NCI-H82 (cell line): ENCODE data around the gene KTN1.

ENCODE experiments used
- DNase-seq: peaks from one replicate; lab custom pipeline; 2025; lab: John Stamatoyannopoulos, UW

The KTN1 gene

GRCh38 chr14:55717621-55718020, 137.6 kb downstream of the KTN1 start:
- no peak for DNase-seq

GRCh38 chr14:55718551-55718950, 138.5 kb downstream of the KTN1 start:
- DNase-seq, result no peak

GRCh38 chr14:55720796-55721195, 140.8 kb downstream of the KTN1 start:
- no peak for DNase-seq

- peak; percentile 3 for DNase-seq
These were observed 141.3 kb downstream of the KTN1 start for GRCh38 chr14:55721353-55721752.

- DNase-seq, result peak; percentile 56
These were observed 142.0 kb downstream of the KTN1 start for GRCh38 chr14:55722054-55722453.

- no peak for DNase-seq
These were observed 144.7 kb downstream of the KTN1 start for GRCh38 chr14:55724736-55725135.

- peak; percentile 95 for DNase-seq
These were observed 150.7 kb downstream of the KTN1 start for GRCh38 chr14:55730592-55731310.

- DNase-seq, result no peak
These were observed 151.4 kb downstream of the KTN1 start for GRCh38 chr14:55731311-55731872.

- DNase-seq, result peak; percentile 58
These were observed 152.0 kb downstream of the KTN1 start for GRCh38 chr14:55731881-55732498.

- no peak for DNase-seq
These were observed 153.6 kb downstream of the KTN1 start for GRCh38 chr14:55733599-55733998.
